Ishikawa (cell line): Measurements from ENCODE around the gene ZMYND10.
A peak's percentile ranks its signal among the peaks of the same experiment; 100 is the strongest.

Experiments used
- CEBPB ChIP-seq: IDR thresholded peaks from 2 replicates; pipeline ENCODE4 v1.6.1; 2012
- CREB1 ChIP-seq: IDR thresholded peaks from 2 replicates; pipeline ENCODE4 v1.6.1; 2012; ENCODE audit warnings: low read depth
- EGR1 ChIP-seq: IDR thresholded peaks from 2 replicates; pipeline ENCODE4 v1.6.1; 2012
- EP300 ChIP-seq: IDR thresholded peaks from 2 replicates; pipeline ENCODE4 v1.6.1; 2012; ENCODE audit warnings: borderline replicate concordance
- FOXM1 ChIP-seq: IDR thresholded peaks from 2 replicates; pipeline ENCODE4 v1.6.1; 2012; ENCODE audit warnings: low read depth, borderline replicate concordance
- MAX ChIP-seq: IDR thresholded peaks from 2 replicates; pipeline ENCODE4 v1.6.1; 2012
- NFIC ChIP-seq: IDR thresholded peaks from 2 replicates; pipeline ENCODE4 v1.6.1; 2012
- RAD21 ChIP-seq: IDR thresholded peaks from 2 replicates; pipeline ENCODE4 v1.6.1; 2012; ENCODE audit warnings: low read depth
- REST ChIP-seq: IDR thresholded peaks from 2 replicates; pipeline ENCODE4 v1.6.1; 2012; ENCODE audit warnings: low read depth, mild to moderate bottlenecking
- TAF1 ChIP-seq: IDR thresholded peaks from 2 replicates; pipeline ENCODE4 v1.6.1; 2012; ENCODE audit warnings: low read depth, mild to moderate bottlenecking
- TCF12 ChIP-seq: IDR thresholded peaks from 2 replicates; pipeline ENCODE4 v1.6.1; 2012; ENCODE audit warnings: low read depth
- TEAD4 ChIP-seq: IDR thresholded peaks from 2 replicates; pipeline ENCODE4 v1.6.1; 2012
- YY1 ChIP-seq: IDR thresholded peaks from 2 replicates; pipeline ENCODE4 v1.6.1; 2012; ENCODE audit warnings: low read depth
- ZBTB7A ChIP-seq: IDR thresholded peaks from 2 replicates; pipeline ENCODE4 v1.6.1; 2012; ENCODE audit warnings: low read depth
- TF ChIP-seq, protein P1 (sequence below): IDR thresholded peaks from 2 replicates; pipeline ENCODE4 v1.6.1; 2012

Gene ZMYND10

DNA sequence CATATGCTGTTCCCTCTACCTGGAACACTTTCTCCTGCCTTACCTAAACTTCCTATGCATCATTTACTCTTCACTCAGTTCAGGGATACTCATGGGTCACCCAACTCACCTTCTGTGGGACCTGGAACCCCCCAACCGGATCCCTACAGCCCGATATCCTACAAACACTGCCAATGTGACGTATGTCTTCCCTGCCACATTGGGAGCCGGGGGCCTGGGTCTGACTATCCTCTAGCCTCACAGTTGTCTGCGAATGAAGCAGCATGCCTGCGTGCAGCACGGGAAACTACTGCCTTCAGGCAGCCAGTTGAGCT is 4.6 kb upstream of the ZMYND10 start:
- TF ChIP-seq FOXM1, result no peak
- no peak for TF ChIP-seq RAD21
- TF ChIP-seq, protein P1, sequence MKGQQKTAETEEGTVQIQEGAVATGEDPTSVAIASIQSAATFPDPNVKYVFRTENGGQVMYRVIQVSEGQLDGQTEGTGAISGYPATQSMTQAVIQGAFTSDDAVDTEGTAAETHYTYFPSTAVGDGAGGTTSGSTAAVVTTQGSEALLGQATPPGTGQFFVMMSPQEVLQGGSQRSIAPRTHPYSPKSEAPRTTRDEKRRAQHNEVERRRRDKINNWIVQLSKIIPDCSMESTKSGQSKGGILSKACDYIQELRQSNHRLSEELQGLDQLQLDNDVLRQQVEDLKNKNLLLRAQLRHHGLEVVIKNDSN, result no peak
- TF ChIP-seq ZBTB7A, result no peak
- TF ChIP-seq TCF12, result no peak
- no peak for TF ChIP-seq CEBPB
- no peak for TF ChIP-seq NFIC
- no peak for TF ChIP-seq CREB1
- no peak for TF ChIP-seq MAX
- no peak for TF ChIP-seq YY1
- no peak for TF ChIP-seq EGR1
- no peak for TF ChIP-seq REST
- TF ChIP-seq TEAD4, result no peak
- no peak for TF ChIP-seq TAF1
- no peak for TF ChIP-seq EP300

GRCh38 chr3:50347187-50347813 is 1.8 kb upstream of the ZMYND10 start:
- no peak for TF ChIP-seq FOXM1
- no peak for TF ChIP-seq NFIC
- TF ChIP-seq, protein P1, result no peak
- no peak for TF ChIP-seq YY1
- peak; percentile 74 for TF ChIP-seq RAD21

GRCh38 chr3:50345008-50345407 is 524 bp downstream of the ZMYND10 start:
- TF ChIP-seq FOXM1, result no peak
- TF ChIP-seq RAD21, result no peak
- no peak for TF ChIP-seq CREB1
- TF ChIP-seq EGR1, result no peak
- TF ChIP-seq REST, result no peak
- no peak for TF ChIP-seq NFIC
- TF ChIP-seq TCF12, result no peak
- TF ChIP-seq TAF1, result no peak
- TF ChIP-seq ZBTB7A, result no peak
- TF ChIP-seq CEBPB, result no peak

GRCh38 chr3:50342813-50343633 is 2.5 kb downstream of the ZMYND10 start:
- no peak for TF ChIP-seq EP300
- no peak for TF ChIP-seq NFIC
- no peak for TF ChIP-seq ZBTB7A
- TF ChIP-seq YY1, result no peak
- TF ChIP-seq CEBPB, result no peak
- TF ChIP-seq, protein P1, result no peak
- TF ChIP-seq TCF12, result no peak

DNA sequence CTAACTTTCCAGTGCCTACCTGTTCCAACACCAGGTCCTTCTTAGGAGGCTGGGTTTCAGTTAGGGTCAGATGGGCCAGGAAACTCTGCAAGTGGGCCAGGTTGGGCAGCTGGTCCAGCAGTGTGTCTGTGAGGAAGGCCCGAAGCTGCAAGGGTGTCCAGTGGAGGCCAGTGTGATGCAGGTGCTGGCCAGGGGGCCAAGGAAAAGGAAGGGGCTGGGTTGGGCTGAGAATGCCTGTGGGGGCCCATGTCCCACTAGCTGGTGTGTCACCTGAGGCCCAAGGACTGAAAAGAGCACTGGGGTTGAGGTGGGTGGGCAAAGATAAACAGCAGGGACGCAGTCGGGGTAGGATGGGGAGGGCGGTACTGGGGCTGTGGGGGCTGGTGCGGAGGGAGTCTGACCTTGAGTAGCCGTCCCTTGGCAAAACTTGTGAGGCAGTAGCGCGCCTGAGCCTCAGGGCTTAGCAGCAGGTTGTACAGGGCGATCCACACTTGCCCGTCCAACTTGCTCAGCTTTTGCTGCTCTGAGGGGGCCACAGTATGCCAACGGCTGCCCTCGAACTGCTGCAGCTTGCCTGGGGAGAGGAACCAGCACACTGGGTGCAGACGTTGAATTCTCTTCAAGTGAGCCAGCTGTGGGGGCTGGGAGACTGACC is 3.4 kb downstream of the ZMYND10 start:
- TF ChIP-seq CEBPB (no peak), EGR1 (no peak), MAX (no peak), FOXM1 (no peak), ZBTB7A (no peak), RAD21 (no peak), TEAD4 (no peak), TAF1 (no peak), EP300 (no peak), TCF12 (no peak), YY1 (no peak), NFIC (no peak), REST (no peak), CREB1 (no peak)
- TF ChIP-seq, protein P1, result no peak
